ENCODE data around the gene CORT. TPM values are rescaled to one million over a fixed set of nuclear protein-coding genes. Genes with fewer than 3 reads are reported as not detected.

CORT gene
- total and polyA plus RNA-seq, 10 of the 15 experiments (the other 5 are each of a cell fraction or from before 2014, with no cell fraction given), result 0.09 to 0.49 (median 0.23) TPM; not detected in 1

DNA sequence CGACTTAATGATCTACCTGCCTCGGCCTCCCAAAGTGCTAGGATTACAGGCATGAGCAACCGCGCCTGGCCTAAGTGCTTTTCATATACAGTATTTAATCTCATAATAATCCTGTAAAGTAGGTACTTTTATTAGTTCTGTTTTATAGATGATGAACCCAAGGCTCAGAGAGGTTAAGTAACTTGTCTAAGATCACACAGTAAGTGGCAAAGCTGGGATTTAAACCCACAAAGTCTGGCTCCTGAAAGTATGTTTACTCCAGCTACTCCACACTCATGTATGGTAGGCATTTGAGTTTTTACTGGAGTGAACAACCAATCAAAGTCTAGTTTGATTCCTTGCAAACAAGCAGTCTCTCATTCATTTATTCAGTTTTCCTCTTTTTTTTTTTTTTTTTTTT, 20.2 kb downstream of the CORT start:
- ChIA-PET POLR2A (no interaction called here), RAD21 (ENCODE audit: unreplicated experiment) (interaction anchor here (0.5 to 3.1 kb wide), 3 partner anchors 15 to 39 kb away, joined by 3 to 14 read pairs (median 4); no protein-coding TSS in a partner anchor), CTCF (interaction anchor here (0.7 kb wide), 1 partner anchor 854 kb away, joined by 3 read pairs; no protein-coding TSS in a partner anchor), SMC1A (ENCODE audit: uncharacterized antibody, unreplicated experiment) (interaction anchor here (1.4 kb wide), 1 partner anchor 10 kb away, joined by 3 read pairs; no protein-coding TSS in a partner anchor)
- DNase-seq (ENCODE audit: low read depth, low spot score) (no peak), ATAC-seq (no peak), FAIRE-seq (no peak)
- Histone ChIP-seq H3K4me1 (ENCODE audit: control insufficient read depth, insufficient read depth, low read length) (peaks cover 13% of the 10 kb centered on the region), H2AFZ (ENCODE audit: control insufficient read depth, low read depth, low read length) (no peak overlapping the region), H4K20me1 (ENCODE audit: control insufficient read depth, insufficient read depth) (no peaks in the 10 kb centered on the region; the same call in 1 of the 2 replicates), H3K9me3 (replicated peaks; ENCODE audit: control insufficient read depth, insufficient read depth, low read length) (no peaks in the 10 kb centered on the region), H3K27me3 (replicated peaks in 1 of 2; ENCODE audit: control insufficient read depth in 2 of 2, insufficient read depth in 2 of 2, low read length in 1 of 2) (no peaks in the 10 kb centered on the region), H3K9ac (ENCODE audit: control insufficient read depth, insufficient read depth, low read length) (no peak overlapping the region), H3K27ac (ENCODE audit: control insufficient read depth, insufficient read depth) (no peak overlapping the region), H3K79me2 (ENCODE audit: control insufficient read depth, insufficient read depth, low read length) (peaks cover 17% of the 10 kb centered on the region), H3K4me3 (no peak overlapping the region), H3K36me3 (ENCODE audit: control insufficient read depth in 2 of 2, insufficient read depth in 2 of 2, low read length in 1 of 2) (peaks cover 2 to 10% of the 10 kb centered on the region in 2 experiments), H3K4me2 (ENCODE audit: control insufficient read depth, insufficient read depth) (no peak overlapping the region)
- in situ Hi-C loops (cut with MboI), result no loop called here
- over 99% methylated on average over 4 of the region's 4 CpGs for WGBS (ENCODE audit: insufficient coverage, insufficient replicate concordance, low lambda C conversion rate, missing lambda C conversion rate)
- no TSS peak for BruUV-seq (replicated peaks)
- intact Hi-C loops (cut with micrococcal nuclease; ENCODE audit: unreplicated experiment), result loop anchor here (10.0 kb wide), 1 partner anchor 1435 kb away; no protein-coding TSS in a partner anchor
- no peak for TF ChIP-seq RUNX3 (IDR thresholded peaks at IDR 0.05; ENCODE audit: low read length)
- no peak for TF ChIP-seq NFYB (IDR thresholded peaks at IDR 0.05; ENCODE audit: insufficient read depth, low read depth, low read length)
- TF ChIP-seq, protein P1, sequence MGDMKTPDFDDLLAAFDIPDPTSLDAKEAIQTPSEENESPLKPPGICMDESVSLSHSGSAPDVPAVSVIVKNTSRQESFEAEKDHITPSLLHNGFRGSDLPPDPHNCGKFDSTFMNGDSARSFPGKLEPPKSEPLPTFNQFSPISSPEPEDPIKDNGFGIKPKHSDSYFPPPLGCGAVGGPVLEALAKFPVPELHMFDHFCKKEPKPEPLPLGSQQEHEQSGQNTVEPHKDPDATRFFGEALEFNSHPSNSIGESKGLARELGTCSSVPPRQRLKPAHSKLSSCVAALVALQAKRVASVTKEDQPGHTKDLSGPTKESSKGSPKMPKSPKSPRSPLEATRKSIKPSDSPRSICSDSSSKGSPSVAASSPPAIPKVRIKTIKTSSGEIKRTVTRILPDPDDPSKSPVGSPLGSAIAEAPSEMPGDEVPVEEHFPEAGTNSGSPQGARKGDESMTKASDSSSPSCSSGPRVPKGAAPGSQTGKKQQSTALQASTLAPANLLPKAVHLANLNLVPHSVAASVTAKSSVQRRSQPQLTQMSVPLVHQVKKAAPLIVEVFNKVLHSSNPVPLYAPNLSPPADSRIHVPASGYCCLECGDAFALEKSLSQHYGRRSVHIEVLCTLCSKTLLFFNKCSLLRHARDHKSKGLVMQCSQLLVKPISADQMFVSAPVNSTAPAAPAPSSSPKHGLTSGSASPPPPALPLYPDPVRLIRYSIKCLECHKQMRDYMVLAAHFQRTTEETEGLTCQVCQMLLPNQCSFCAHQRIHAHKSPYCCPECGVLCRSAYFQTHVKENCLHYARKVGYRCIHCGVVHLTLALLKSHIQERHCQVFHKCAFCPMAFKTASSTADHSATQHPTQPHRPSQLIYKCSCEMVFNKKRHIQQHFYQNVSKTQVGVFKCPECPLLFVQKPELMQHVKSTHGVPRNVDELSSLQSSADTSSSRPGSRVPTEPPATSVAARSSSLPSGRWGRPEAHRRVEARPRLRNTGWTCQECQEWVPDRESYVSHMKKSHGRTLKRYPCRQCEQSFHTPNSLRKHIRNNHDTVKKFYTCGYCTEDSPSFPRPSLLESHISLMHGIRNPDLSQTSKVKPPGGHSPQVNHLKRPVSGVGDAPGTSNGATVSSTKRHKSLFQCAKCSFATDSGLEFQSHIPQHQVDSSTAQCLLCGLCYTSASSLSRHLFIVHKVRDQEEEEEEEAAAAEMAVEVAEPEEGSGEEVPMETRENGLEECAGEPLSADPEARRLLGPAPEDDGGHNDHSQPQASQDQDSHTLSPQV (IDR thresholded peaks at IDR 0.05), result no peak
- TF ChIP-seq RFX5 (IDR thresholded peaks at IDR 0.05; ENCODE audit: low read depth, low read length), result no peak
- no peak for TF ChIP-seq TCF7 (IDR thresholded peaks at IDR 0.05; ENCODE audit: borderline replicate concordance)
- no peak for TF ChIP-seq CBX5 (IDR thresholded peaks at IDR 0.05; ENCODE audit: low read depth)
- TF ChIP-seq, protein P2, sequence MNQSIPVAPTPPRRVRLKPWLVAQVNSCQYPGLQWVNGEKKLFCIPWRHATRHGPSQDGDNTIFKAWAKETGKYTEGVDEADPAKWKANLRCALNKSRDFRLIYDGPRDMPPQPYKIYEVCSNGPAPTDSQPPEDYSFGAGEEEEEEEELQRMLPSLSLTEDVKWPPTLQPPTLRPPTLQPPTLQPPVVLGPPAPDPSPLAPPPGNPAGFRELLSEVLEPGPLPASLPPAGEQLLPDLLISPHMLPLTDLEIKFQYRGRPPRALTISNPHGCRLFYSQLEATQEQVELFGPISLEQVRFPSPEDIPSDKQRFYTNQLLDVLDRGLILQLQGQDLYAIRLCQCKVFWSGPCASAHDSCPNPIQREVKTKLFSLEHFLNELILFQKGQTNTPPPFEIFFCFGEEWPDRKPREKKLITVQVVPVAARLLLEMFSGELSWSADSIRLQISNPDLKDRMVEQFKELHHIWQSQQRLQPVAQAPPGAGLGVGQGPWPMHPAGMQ (IDR thresholded peaks at IDR 0.05; ENCODE audit: borderline replicate concordance), result no peak
- TF ChIP-seq, protein P3, sequence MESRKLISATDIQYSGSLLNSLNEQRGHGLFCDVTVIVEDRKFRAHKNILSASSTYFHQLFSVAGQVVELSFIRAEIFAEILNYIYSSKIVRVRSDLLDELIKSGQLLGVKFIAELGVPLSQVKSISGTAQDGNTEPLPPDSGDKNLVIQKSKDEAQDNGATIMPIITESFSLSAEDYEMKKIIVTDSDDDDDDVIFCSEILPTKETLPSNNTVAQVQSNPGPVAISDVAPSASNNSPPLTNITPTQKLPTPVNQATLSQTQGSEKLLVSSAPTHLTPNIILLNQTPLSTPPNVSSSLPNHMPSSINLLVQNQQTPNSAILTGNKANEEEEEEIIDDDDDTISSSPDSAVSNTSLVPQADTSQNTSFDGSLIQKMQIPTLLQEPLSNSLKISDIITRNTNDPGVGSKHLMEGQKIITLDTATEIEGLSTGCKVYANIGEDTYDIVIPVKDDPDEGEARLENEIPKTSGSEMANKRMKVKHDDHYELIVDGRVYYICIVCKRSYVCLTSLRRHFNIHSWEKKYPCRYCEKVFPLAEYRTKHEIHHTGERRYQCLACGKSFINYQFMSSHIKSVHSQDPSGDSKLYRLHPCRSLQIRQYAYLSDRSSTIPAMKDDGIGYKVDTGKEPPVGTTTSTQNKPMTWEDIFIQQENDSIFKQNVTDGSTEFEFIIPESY (IDR thresholded peaks at IDR 0.05), result no peak
- TF ChIP-seq NR2C1 (IDR thresholded peaks at IDR 0.05), result no peak
- no peak for TF ChIP-seq IKZF1 (conservative IDR thresholded peaks at IDR 0.05)
- no peak for TF ChIP-seq MEF2A (IDR thresholded peaks at IDR 0.05; ENCODE audit: insufficient read depth, low read depth, low read length)
- no peak for TF ChIP-seq SIN3A (IDR thresholded peaks at IDR 0.05; ENCODE audit: low read depth, low read length)
- no peak for TF ChIP-seq MTA2 (IDR thresholded peaks at IDR 0.05; ENCODE audit: low read depth)
- no peak for TF ChIP-seq CHD1 (IDR thresholded peaks at IDR 0.05; ENCODE audit: low read depth, low read length)
- no peak for TF ChIP-seq FOXK2 (IDR thresholded peaks at IDR 0.05)
